ENCODE results near the gene TGOLN2.

DNA sequence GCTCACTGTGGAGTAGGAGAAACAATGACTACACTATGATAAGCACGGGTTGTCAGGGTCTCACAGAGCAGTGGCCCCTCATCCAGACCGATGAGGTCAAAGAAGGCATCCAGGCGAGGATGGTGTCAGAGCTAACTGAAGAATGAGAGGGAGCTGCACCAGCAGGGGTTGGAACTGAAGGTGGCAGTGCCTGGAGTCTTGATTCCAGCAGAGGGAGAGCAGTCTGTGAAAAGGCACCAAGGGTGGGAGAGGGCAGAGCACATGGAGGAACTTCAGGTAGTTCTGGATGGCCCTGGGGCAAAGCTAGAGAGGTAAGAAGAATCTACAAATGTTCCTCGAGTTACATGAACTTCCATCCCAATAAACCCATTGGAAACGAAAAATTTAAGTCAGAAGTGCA, 39.4 kb upstream of the TGOLN2 start:
- TF ChIP-seq, protein P1, sequence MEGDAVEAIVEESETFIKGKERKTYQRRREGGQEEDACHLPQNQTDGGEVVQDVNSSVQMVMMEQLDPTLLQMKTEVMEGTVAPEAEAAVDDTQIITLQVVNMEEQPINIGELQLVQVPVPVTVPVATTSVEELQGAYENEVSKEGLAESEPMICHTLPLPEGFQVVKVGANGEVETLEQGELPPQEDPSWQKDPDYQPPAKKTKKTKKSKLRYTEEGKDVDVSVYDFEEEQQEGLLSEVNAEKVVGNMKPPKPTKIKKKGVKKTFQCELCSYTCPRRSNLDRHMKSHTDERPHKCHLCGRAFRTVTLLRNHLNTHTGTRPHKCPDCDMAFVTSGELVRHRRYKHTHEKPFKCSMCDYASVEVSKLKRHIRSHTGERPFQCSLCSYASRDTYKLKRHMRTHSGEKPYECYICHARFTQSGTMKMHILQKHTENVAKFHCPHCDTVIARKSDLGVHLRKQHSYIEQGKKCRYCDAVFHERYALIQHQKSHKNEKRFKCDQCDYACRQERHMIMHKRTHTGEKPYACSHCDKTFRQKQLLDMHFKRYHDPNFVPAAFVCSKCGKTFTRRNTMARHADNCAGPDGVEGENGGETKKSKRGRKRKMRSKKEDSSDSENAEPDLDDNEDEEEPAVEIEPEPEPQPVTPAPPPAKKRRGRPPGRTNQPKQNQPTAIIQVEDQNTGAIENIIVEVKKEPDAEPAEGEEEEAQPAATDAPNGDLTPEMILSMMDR (IDR thresholded peaks at IDR 0.05), result no peak
- no peak for TF ChIP-seq POLR2A (IDR thresholded peaks at IDR 0.05; ENCODE audit: low read depth)
- TF ChIP-seq EP300 (IDR thresholded peaks at IDR 0.05), result no peak
- no peak for TF ChIP-seq POLR2AphosphoS5 (IDR thresholded peaks at IDR 0.05)
